ENCODE data around the gene SMC5. TPM values are rescaled to one million over a fixed set of nuclear protein-coding genes. Genes with fewer than 3 reads are reported as not detected.

SMC5 gene
- total and polyA plus RNA-seq, 2 of the 13 experiments (the other 11 are each of a cell fraction or from before 2014, with no cell fraction given): 7.2 to 26.7 TPM

GRCh38 chr9:70318002-70318401 is 59.2 kb downstream of the SMC5 start:
- CTCF ChIA-PET (ENCODE audit: low intra/inter-chr PET ratio, low total read pairs): no interaction called here
- TF ChIP-seq, protein P1, sequence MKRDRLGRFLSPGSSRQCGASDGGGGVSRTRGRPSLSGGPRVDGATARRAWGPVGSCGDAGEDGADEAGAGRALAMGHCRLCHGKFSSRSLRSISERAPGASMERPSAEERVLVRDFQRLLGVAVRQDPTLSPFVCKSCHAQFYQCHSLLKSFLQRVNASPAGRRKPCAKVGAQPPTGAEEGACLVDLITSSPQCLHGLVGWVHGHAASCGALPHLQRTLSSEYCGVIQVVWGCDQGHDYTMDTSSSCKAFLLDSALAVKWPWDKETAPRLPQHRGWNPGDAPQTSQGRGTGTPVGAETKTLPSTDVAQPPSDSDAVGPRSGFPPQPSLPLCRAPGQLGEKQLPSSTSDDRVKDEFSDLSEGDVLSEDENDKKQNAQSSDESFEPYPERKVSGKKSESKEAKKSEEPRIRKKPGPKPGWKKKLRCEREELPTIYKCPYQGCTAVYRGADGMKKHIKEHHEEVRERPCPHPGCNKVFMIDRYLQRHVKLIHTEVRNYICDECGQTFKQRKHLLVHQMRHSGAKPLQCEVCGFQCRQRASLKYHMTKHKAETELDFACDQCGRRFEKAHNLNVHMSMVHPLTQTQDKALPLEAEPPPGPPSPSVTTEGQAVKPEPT (CRISPR knock-in tag; IDR thresholded peaks at IDR 0.05; ENCODE audit: low read depth): no peak
- H3K4me3 ChIP-seq (replicated peaks in 1 of 3; ENCODE audit: insufficient read depth in 1 of 3, low read depth in 2 of 3, low read length in 3 of 3): no peak overlapping the region
- intact Hi-C loops (cut with micrococcal nuclease; ENCODE audit: unreplicated experiment): no loop called here
- H3K79me2 ChIP-seq (ENCODE audit: insufficient read depth, low read length): no peaks in the 10 kb centered on the region
- H2AFZ ChIP-seq (ENCODE audit: low read length): no peak overlapping the region
- H3K27me3 ChIP-seq (ENCODE audit: control insufficient read depth in 1 of 2, insufficient read depth in 2 of 2, low read length in 2 of 2): no peaks in the 10 kb centered on the region
- ATAC-seq (no peak; the same call in 2 of the 3 replicates), FAIRE-seq (no peak), DNase-seq (ENCODE audit: low spot score) (peak; percentile 6)
- no peak overlapping the region for H3K9ac ChIP-seq (ENCODE audit: insufficient read depth, low read depth, low read length)
- no peak overlapping the region for H3K27ac ChIP-seq (ENCODE audit: extremely low read length, insufficient read depth, low read length)
- peaks cover 1 to 28% of the 10 kb centered on the region in 2 experiments; a peak in 4 of 5 replicates for H3K36me3 ChIP-seq (replicated peaks in 1 of 2; ENCODE audit: control insufficient read depth in 1 of 2, insufficient read depth in 2 of 2, low read length in 2 of 2)
- no peaks in the 10 kb centered on the region for H4K20me1 ChIP-seq (ENCODE audit: insufficient read depth, low read length)
- H3K4me1 ChIP-seq (ENCODE audit: insufficient read depth, low read length): no peaks in the 10 kb centered on the region
- POLR2A ChIA-PET: no interaction called here
- no peak overlapping the region for H3K4me2 ChIP-seq (ENCODE audit: low read depth, low read length)
- in situ Hi-C loops (cut with HindIII; ENCODE audit: extremely low pct_ligation_motif_present, low pct_unique_long_range_greater_than_20kb): no loop called here
- BruUV-seq (replicated peaks): no TSS peak
- WGBS (ENCODE audit: low lambda C conversion rate): 97% methylated on average over 6 of the region's 6 CpGs
- no peaks in the 10 kb centered on the region for H3K9me3 ChIP-seq (ENCODE audit: low read length)

GRCh38 chr9:70322096-70322495 is 63.3 kb downstream of the SMC5 start:
- POLR2A ChIA-PET: no interaction called here
- CTCF ChIA-PET (ENCODE audit: low intra/inter-chr PET ratio, low total read pairs): no interaction called here
- no peak overlapping the region for H2AFZ ChIP-seq (ENCODE audit: low read length)
- no peak for DNase-seq (ENCODE audit: low spot score)
- ATAC-seq: no peak
- H3K9me3 ChIP-seq (ENCODE audit: low read length): no peaks in the 10 kb centered on the region
- H3K36me3 ChIP-seq (replicated peaks in 1 of 2; ENCODE audit: control insufficient read depth in 1 of 2, insufficient read depth in 2 of 2, low read length in 2 of 2): peaks cover 3 to 37% of the 10 kb centered on the region in 2 experiments; a peak in 3 of 5 replicates
- no peak for FAIRE-seq
- in situ Hi-C loops (cut with HindIII; ENCODE audit: extremely low pct_ligation_motif_present, low pct_unique_long_range_greater_than_20kb): no loop called here
- 88% methylated on average over 4 of the region's 4 CpGs for WGBS (ENCODE audit: low lambda C conversion rate)
- H3K4me2 ChIP-seq (ENCODE audit: low read depth, low read length): no peak overlapping the region
- no peaks in the 10 kb centered on the region for H4K20me1 ChIP-seq (ENCODE audit: insufficient read depth, low read length)
- no peak overlapping the region for H3K27ac ChIP-seq (ENCODE audit: extremely low read length, insufficient read depth, low read length)
- intact Hi-C loops (cut with micrococcal nuclease; ENCODE audit: unreplicated experiment): no loop called here
- no peak overlapping the region for H3K4me3 ChIP-seq (replicated peaks in 1 of 3; ENCODE audit: insufficient read depth in 1 of 3, low read depth in 2 of 3, low read length in 3 of 3)
- H3K9ac ChIP-seq (ENCODE audit: insufficient read depth, low read depth, low read length): no peak overlapping the region
- TF ChIP-seq, protein P2, sequence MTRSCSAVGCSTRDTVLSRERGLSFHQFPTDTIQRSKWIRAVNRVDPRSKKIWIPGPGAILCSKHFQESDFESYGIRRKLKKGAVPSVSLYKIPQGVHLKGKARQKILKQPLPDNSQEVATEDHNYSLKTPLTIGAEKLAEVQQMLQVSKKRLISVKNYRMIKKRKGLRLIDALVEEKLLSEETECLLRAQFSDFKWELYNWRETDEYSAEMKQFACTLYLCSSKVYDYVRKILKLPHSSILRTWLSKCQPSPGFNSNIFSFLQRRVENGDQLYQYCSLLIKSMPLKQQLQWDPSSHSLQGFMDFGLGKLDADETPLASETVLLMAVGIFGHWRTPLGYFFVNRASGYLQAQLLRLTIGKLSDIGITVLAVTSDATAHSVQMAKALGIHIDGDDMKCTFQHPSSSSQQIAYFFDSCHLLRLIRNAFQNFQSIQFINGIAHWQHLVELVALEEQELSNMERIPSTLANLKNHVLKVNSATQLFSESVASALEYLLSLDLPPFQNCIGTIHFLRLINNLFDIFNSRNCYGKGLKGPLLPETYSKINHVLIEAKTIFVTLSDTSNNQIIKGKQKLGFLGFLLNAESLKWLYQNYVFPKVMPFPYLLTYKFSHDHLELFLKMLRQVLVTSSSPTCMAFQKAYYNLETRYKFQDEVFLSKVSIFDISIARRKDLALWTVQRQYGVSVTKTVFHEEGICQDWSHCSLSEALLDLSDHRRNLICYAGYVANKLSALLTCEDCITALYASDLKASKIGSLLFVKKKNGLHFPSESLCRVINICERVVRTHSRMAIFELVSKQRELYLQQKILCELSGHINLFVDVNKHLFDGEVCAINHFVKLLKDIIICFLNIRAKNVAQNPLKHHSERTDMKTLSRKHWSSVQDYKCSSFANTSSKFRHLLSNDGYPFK (CRISPR knock-in tag; IDR thresholded peaks at IDR 0.05; ENCODE audit: borderline replicate concordance): no peak
- peak; percentile 67 for TF ChIP-seq ZNF652 (CRISPR knock-in tag; IDR thresholded peaks at IDR 0.05; ENCODE audit: borderline replicate concordance, low read depth)
- no peak for TF ChIP-seq SP1 (IDR thresholded peaks at IDR 0.05)
- no peak for TF ChIP-seq SP1 (CRISPR knock-in tag; IDR thresholded peaks at IDR 0.05)
- TF ChIP-seq, protein P3, sequence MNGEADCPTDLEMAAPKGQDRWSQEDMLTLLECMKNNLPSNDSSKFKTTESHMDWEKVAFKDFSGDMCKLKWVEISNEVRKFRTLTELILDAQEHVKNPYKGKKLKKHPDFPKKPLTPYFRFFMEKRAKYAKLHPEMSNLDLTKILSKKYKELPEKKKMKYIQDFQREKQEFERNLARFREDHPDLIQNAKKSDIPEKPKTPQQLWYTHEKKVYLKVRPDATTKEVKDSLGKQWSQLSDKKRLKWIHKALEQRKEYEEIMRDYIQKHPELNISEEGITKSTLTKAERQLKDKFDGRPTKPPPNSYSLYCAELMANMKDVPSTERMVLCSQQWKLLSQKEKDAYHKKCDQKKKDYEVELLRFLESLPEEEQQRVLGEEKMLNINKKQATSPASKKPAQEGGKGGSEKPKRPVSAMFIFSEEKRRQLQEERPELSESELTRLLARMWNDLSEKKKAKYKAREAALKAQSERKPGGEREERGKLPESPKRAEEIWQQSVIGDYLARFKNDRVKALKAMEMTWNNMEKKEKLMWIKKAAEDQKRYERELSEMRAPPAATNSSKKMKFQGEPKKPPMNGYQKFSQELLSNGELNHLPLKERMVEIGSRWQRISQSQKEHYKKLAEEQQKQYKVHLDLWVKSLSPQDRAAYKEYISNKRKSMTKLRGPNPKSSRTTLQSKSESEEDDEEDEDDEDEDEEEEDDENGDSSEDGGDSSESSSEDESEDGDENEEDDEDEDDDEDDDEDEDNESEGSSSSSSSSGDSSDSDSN (CRISPR knock-in tag; IDR thresholded peaks at IDR 0.05): no peak
- peak; percentile 79 for TF ChIP-seq CEBPG (CRISPR knock-in tag; IDR thresholded peaks at IDR 0.05)
- TF ChIP-seq ZNF792 (CRISPR knock-in tag; IDR thresholded peaks at IDR 0.05): peak; percentile 45; the same call in 1 of the 2 replicates
- TF ChIP-seq CEBPB (IDR thresholded peaks at IDR 0.05; ENCODE audit: borderline replicate concordance, low read depth, low read length): peak; percentile 89
- TF ChIP-seq STAT5B (CRISPR knock-in tag; IDR thresholded peaks at IDR 0.05): no peak
- no peaks in the 10 kb centered on the region for H3K79me2 ChIP-seq (ENCODE audit: insufficient read depth, low read length)
- no peaks in the 10 kb centered on the region for H3K4me1 ChIP-seq (ENCODE audit: insufficient read depth, low read length)
- BruUV-seq (replicated peaks): no TSS peak
- H3K27me3 ChIP-seq (ENCODE audit: control insufficient read depth in 1 of 2, insufficient read depth in 2 of 2, low read length in 2 of 2): no peaks in the 10 kb centered on the region

Data from HepG2 (cell line).